ENCODE results near the gene BTRC. TPM values are rescaled to one million over a fixed set of nuclear protein-coding genes. Genes with fewer than 3 reads are reported as not detected.
"Not testable (repeated sequence)": the region's sequence is repeated elsewhere in the genome, so short reads cannot be mapped to it uniquely, and the experiment has no call there.

Gene BTRC
- total RNA-seq, 1 donor from 2014 or later: 18.3 TPM

- DNase-seq (ENCODE audit: low spot score): no peak
Observed at GRCh38 chr10:101578803-101579515, 225.0 kb downstream of the BTRC start.

- no peak for DNase-seq (ENCODE audit: low spot score)
Observed at GRCh38 chr10:101579516-101579870, 225.5 kb downstream of the BTRC start.

GRCh38 chr10:101580486-101581399 is 226.8 kb downstream of the BTRC start:
- no peak for DNase-seq (ENCODE audit: low spot score)

GRCh38 chr10:101585841-101586240 is 231.9 kb downstream of the BTRC start:
- DNase-seq (ENCODE audit: low spot score): no peak

GRCh38 chr10:101587725-101588653 is 234.0 kb downstream of the BTRC start, which contains the start of the genes DPCD and POLL:
Gene DPCD, plus strand, starts transcription at chr10:101588321. Its CDS starts 16 bp downstream, at chr10:101588337.
Gene POLL, minus strand, starts transcription at chr10:101588257. Its CDS starts 897 bp downstream, at chr10:101587360.
- DNase-seq (ENCODE audit: low spot score): peak; percentile 98

- DNase-seq (ENCODE audit: low spot score): no peak
Observed at GRCh38 chr10:101588879-101589278, 234.9 kb downstream of the BTRC start.

GRCh38 chr10:101593331-101593730 is 239.4 kb downstream of the BTRC start:
- not testable (repeated sequence) for DNase-seq (ENCODE audit: low spot score)

- no peak for DNase-seq (ENCODE audit: low spot score)
Observed at GRCh38 chr10:101595591-101596433, 241.8 kb downstream of the BTRC start.

- DNase-seq (ENCODE audit: low spot score): no peak
Observed at GRCh38 chr10:101597091-101597900, 243.3 kb downstream of the BTRC start.

- DNase-seq (ENCODE audit: low spot score): no peak
Observed at GRCh38 chr10:101601541-101601940, 247.6 kb downstream of the BTRC start.

GRCh38 chr10:101602761-101603398 is 248.9 kb downstream of the BTRC start:
- DNase-seq (ENCODE audit: low spot score): no peak

Small RNAs within 50 kb of the gene (microRNA-seq; reads per million reads assigned to microRNA genes)
- gene MIR3158-1 (ENCODE audit: borderline number of aligned reads) (not detected), gene MIR3158-2 (ENCODE audit: borderline number of aligned reads) (not detected)

Other genes starting within 250 kb of the BTRC start
- not detected for gene TLX1, start 222.9 kb upstream of the BTRC start, total RNA-seq
- 0.10 TPM for gene LBX1, start 124.7 kb upstream of the BTRC start, total RNA-seq
- gene POLL, start 234.1 kb downstream of the BTRC start, total RNA-seq: 15.5 TPM
- gene DPCD, start 234.2 kb downstream of the BTRC start, total RNA-seq: 5.2 TPM